Kidney capillary endothelial cell (primary cell): ENCODE data around the gene TRIM36.

Source experiments
- DNase-seq: peaks from one replicate; pipeline ENCODE4 v3.0.0-alpha.2; 2018; ENCODE audit warnings: low spot score

The TRIM36 gene, protein sequence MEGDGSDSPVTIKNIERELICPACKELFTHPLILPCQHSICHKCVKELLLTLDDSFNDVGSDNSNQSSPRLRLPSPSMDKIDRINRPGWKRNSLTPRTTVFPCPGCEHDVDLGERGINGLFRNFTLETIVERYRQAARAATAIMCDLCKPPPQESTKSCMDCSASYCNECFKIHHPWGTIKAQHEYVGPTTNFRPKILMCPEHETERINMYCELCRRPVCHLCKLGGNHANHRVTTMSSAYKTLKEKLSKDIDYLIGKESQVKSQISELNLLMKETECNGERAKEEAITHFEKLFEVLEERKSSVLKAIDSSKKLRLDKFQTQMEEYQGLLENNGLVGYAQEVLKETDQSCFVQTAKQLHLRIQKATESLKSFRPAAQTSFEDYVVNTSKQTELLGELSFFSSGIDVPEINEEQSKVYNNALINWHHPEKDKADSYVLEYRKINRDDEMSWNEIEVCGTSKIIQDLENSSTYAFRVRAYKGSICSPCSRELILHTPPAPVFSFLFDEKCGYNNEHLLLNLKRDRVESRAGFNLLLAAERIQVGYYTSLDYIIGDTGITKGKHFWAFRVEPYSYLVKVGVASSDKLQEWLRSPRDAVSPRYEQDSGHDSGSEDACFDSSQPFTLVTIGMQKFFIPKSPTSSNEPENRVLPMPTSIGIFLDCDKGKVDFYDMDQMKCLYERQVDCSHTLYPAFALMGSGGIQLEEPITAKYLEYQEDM

DNA sequence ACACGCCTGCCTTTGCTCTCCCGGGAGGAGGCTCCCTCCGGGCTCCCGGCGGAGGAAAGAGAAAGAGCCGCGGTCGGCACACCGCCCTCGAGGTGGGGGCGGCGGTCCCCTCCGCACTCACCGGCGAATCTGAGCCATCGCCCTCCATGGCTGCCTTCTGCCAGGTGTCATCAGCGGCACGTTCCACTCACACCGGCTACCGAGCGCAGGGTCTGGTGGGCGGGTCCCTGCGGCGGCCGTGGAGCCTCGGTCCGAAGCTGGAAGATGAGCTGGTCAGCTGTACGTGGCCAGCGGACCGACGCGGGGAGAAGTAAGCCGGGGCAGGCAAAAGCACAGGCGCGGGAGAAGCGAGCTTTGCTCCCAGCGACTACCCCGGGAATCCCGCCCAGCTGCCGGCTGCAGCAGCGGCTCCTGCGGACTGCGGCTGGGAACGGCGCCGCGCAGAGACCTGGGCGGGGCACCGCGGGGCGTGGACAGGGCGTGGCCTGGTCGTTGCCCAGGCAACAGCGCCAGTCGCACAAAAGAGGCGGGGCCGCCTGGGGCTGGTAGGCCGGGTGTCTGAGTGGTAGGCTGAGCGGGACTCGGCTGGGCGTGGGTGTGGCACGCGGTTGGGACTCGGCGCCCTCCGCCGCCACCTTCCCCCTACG is at the start of gene TRIM36:
Gene TRIM36 (minus strand): TSS at position 422 of the 647 bp plus-strand sequence. CDS start 274 bp downstream, at position 148.
- DNase-seq: peak; percentile 87

DNA sequence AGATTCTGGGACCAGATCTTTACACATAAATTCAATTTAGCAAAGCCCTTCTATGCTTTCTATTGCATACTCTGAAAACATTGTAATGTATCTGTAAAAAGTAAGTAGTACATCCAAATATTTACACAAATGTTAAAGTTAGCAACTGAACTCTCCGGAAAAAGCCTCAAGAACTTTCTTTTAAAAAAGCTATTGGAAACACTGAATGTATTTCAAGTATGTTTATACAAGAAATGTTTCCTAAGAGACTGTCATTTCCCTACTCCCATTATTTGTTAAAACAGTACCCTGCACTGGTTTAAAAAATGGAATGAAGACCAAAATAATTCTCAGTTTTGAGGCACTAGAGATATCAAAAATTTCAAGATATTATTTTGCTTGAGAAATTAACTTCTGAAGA is 44.8 kb upstream of the TRIM36 start:
- no peak for DNase-seq

DNA sequence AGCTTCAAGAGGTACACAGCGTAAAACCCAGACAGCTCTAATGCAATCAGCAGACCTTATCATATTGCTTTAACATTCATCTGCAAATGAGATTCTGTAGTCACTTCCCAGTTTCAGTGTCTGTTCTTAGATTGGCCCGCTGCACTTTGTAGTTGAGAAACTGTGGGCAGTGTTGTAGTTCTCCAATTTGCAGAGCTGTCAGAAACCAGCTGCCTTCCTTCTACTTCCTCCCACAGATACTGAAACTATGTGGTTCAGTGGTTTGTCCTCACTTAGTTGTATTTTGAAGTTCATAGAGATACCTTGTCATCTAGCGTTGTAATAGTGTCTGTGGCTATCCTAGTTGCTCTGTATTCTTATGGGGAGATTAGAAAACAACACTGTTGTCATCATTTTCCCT is 39.6 kb upstream of the TRIM36 start:
- no peak for DNase-seq

DNA sequence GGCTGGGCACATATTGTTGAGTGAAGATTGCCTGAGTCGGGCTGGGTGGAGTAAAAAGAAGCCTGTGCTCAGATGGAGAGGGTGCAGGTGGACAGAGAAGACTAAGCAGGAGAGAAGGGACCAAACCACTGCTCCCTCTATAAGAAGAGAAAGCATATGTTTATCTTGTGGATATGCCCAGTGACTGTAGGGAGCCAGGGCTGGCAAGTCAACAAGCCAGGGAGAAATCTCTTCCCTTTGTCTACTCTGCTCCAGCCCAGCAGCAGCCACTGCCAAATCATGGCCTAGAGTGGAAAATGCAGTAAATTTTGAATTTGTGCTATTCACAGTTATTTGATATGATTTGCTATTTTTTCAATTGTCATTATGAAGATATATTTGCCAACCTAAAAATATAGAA is 33.2 kb upstream of the TRIM36 start:
- no peak for DNase-seq

DNA sequence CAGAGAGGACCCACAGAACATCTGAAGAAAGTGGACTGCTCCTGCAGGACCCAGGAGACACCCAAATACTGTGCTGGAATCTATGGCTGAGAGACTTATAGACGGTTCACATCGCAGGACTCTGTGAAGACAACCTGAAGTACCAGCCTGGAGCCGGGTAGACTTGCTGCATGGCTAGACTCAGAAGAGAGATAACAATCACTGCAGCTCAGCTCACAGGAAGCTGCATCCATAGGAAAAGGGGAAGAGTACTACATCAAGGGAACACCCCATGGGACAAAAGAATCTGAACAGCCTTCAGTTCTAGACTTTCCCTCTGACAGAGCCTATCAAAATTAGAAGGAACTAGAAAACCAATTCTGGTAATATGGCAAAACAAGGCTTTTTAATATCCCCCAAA is 26.5 kb upstream of the TRIM36 start:
- DNase-seq: no peak

DNA sequence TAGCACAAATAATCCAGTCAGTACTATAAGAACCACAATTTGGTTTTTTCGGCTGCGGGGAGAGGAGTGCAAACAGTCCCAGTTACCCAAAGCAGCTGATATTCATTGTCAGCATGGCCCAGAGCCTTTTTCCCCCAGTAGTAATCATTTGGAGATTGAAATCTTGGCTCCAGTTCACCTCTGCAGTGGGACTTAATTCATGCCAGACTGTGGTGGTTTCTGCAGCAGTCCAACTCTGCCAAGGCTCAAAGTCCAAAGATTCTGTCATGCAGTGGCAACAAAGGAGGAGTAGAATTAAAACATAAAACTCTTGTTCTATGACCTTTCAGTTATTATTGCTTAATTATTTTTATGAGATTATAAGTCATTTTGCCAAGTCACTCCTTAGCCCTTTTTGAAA is 25.0 kb upstream of the TRIM36 start:
- DNase-seq: no peak

DNA sequence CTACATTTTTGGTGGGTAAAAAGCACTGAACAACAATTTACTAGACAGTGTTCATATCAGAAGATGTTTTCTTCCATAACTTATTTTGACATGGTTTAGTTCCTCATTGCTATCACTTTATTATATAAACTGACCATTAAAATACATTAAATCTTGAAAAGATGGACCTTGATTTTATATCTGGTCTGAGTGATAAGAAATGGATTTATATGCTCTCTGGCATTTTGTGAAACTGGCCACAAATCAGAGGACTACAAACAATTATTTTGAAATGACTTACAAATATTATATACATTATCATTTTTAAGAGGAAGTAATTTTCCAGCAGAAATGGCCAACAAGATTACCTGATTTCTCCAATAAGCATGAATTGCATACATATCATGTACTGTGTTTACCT is 23.6 kb upstream of the TRIM36 start:
- DNase-seq: no peak

DNA sequence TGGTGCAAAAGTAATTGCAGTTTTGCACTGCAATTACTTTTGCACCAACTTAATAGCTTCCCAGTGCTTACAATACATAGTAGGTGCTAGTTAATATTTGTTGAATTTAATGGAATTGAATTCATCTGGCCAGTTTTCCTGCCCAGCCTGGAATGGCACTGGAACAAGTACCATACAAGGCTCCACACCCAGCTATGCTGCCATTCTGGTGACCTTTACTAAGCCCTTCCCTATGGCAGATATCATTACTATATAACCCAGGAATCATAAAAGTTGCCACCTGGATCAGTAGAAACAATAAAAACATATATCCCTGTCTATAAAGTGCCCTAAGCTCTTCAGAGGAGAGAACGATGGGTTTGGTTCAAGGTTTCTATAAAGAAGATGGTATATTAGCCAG is 22.4 kb upstream of the TRIM36 start:
- no peak for DNase-seq

DNA sequence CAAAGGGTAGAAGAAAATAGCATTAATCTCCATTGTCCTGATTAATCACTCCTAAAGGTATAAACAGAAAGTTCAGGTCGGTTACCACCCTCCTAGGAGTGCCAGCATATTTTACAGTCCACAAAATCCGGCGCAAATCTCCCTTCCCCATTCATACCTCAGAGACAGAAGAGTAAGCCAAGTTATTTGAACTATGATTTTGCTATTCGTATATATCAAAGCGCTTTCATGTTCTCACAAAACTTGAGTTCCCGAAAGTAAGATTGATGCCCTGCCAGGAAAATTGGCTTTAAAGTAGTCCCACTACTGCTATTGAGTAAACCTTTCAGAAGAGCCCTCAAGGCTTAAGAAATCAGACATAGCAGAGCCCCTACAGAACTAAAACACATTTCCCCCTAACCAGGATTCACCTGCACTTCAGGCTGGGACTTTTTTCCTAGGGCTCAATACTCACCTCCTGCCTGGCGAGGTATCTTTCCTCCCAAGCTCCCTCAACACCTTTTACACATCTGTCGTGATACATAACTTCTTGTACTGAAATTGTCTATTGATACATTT is 21.8 kb upstream of the TRIM36 start:
- no peak for DNase-seq

DNA sequence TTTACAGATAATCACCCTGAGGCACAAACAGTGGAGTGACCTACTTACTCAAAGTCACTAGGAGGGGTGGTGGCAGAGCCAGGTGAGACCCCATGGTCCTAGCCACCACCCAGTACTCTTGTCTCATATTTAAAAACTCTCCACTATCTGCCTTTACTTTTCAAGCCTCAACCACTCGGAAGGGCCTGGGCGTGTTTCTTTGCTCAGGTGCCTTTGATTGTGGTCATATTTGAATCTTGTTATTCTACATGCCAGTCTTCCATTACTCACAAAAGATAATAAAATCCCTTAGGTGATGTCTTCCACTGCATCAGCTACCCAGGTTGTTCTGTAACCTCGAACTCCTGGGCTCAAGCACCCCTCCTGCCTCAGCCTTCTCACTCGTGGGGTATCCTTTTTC is 20.7 kb upstream of the TRIM36 start:
- DNase-seq: no peak

DNA sequence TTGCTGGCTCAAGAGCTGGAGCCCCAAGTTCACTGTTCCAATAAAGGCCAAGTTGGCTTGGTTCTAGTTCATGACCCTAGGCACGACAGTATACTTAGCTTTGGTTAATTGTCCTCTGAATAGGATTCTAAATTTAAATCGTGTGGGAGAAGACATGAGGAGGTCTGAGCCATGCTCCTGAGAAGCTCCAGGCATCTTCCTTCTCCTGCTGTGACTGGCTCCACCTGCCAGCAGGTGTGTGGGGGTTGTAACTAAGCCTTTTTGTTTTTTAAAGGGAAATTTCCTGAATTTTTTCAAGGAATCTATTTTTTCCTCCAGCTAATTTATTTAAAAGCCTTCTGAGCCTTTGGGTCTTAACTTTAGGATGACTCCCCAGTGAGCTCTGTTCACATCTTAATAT is 20.2 kb upstream of the TRIM36 start:
- DNase-seq: no peak

DNA sequence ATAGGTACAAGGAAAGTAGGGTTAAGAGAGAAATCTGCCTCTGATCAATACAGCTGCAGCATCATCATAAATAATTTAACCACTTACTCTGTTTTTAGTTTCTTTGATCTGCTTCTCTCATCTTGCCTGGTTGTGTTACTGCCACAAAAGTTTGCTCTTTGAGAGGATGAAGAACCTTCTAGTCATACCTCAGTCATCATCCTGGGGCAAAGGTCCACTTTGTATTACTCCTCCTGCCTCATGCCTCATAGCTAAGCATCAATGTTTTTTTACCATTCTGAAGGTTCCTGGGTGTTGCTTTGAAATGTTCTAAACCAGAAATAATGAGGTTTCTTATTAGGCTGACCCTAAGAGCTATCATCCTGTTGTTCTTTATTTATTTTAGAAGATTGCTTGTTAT is 17.1 kb upstream of the TRIM36 start:
- no peak for DNase-seq

DNA sequence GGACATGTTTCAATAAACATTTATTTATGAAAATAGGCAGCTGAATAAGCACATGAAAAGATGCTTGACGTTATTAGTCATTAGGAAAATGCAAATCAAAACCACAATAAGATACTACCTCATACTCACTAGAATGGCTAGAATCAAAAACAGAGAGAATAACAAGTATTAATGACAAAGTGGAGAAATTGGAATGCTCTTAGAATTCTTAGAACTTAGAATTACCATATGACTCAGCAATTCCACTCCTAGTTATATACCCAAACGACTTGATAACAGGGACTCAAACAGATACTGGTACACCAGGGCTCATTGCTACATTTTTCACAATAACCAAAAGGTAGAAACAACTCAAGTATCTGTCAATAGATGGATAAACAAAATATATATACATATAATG is 15.1 kb upstream of the TRIM36 start:
- DNase-seq: no peak

DNA sequence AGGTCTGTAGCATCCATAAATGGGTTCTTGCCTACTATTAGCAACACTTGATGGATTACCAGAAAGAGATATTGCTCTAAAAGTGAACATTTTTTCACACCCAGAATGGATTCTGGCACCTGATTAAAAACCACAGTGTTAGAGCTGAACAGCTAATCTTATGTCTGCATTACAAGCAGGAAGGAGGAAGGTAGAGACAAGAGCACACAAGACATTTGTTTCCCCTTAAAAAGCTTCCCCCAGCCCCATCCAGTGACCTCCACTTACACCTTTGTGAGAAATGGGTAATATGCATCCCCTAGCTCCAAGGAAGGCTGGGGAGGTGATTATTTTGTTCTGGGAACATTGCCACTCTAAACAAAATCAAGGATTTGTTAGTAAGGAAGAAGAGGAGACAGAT is 12.0 kb upstream of the TRIM36 start:
- no peak for DNase-seq

DNA sequence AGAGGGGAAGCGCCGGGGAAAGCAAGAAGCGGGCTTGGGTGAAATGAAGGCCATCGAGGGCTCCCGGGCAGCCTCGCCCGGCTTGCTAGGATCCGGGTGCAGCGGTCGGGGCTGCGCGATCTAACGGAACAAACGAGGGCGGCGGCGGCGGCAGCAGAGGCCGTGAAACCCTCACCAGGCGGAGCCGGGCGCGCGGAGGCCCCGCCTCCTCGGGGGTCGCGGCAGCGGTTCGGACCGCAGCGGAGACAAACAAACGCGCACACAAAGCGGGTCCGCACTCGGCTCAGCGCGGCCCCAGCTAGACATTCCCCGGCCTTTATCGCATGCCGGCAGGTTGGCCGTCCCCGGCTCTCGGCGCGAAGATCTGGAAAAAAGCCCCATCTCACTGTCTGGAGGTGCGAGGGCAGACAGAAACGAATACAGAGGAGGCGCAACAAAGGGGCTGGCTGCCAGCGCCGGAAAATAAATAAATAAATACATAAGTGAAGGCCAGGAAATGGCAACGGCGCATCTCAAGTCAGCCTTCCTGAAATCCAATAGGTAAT is 10.5 kb upstream of the TRIM36 start:
- DNase-seq: no peak

DNA sequence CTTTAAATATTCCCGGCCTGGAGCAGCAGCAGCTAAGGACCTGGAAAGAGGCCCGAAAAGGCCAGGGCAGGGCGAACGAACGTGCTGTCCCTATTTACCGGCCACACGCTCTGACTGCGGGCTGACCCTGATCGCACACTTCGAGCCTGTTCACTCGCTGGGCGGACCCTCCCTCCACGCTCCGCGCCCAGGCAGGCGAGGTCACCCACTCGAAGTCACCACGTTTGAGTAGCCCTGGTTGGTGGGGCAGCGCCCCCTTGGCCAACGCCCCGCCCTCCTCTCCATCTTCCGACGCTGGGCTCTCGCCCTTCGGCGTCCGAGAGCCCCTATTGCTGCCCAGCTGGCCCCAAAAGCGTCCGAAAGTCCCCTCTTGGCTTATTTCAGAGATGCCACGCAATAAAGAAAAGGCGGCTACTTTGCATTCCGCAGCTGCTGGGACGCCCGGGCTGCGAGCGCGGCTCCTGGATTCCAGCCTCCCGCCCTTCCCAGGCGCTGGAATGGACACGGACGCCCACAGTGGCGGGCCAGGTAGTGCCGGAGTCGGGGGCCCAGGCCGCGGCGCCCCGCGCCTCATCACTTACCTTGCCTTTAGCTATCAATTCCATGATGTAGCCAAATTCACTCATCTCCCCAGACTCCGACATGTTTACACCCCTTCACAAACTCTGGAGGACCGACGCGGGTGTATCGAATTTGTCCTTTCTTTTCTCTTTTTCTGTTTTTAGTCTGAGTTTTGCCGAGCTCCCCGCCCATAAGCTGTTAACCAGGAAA is 9.9 kb upstream of the TRIM36 start:
- DNase-seq: no peak

DNA sequence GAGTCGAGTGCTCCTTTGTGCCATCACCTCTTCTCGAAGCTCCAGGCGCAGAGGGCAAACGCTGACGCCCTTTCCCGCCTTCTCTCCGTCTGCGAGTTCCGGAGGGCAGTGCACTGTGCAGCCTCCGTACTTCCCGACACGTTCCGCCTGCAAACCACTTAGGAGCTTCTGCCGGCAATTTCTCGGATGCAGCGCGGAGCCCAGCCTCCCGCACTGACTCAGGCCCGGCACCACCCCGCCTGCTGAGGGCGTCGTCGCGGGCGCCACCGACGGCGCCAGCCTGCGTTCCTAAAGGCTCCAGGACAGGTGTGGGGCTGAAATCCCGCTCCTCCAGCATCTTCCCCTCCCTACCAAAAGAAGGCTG is 9.3 kb upstream of the TRIM36 start:
- DNase-seq: no peak

DNA sequence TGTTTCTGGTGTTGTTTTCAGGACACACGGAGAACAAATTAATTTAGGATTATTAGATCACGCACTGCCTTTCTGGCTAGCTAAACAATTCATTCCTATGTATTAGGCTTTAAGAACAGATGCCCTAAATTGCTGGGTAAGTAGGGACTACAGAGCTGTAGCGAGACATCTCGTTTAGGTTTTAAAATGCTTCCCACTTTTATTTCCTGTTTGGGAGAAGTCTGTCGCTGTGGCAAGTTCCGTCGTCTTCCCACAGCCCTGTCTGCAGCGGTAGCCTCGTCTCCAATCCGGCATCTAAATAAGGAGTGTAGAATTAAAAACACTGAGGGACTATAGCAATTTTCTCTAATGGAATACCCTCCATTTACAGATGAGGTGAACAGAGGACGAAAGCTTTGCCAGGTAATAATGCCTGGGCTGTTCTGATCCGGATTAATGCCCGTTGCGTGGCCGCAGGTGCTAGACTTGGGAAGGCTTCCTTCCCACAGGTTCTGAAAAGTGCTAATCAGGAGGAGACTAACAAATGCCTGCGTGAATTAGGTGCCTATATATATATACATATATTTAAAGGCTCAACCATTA is 1.3 kb upstream of the TRIM36 start:
- DNase-seq: no peak

DNA sequence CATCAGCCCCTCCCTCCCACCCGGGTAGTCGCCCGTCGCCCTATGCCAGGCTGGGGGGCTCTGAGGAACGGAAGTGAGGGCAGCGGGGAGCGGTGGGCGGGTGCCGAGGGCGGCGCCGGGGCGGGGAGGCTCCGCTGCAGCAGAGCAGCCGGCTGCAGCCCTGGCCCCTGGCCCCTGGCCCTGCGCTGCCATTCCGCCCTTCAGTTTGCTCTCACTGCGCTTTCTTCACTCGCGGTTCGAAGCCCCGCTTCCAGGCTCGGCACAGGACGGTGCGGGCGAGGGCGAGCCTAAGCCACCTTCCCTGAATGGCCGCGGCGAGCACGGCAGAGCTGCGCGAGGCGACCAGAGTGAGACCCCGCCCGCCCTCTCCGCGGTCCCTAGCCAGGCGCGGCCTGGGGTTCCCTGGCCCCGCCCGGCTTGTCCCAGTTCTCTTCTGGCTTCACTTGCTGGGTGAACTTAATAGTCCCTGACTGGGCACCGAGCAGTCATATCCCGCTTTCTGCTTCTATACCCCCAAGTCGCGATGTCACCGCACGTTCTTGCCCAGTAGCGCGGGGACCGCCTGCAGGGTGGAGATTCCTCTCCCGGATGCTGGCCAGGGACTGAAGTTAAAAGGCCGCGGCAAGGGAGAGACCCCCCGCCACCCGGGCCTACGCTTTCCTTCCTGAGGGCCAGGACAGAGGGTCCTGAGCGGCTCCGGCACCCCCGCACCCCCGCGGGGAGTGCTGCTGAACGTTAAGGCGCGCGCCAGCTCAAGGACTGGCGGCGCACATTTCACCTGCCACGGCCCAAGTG is 623 bp upstream of the TRIM36 start:
- DNase-seq: peak; percentile 14

DNA sequence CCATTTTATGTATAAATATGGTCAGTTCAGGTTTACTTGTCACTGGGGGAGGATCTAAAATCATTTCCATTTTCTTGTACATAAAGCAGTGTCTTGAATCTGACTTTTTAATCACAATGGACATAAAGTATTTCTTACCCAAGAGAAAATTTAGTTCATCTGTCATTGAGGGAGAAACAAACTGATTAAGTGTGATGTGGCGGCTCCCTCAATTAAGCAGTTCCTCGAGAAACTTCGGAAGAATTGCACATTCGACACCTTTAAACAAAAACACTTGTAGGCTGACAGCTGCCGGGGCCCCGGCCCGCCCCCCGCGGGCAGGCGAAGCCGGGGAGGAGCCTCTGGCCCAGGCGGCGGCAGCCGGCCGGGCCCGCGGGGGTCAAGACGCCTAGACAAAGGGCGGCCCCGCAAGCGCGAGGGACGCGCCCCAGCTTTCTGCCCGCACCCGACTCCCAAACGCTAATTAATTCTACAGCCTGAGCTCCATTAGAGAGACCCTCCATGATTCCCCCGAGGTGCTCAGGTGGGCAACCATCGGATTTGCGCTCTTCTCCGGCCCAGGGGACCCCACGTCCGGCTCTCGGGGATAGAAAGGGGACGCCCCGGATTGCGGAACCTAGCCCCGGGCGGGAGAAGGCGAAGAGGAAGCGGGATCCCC is 750 bp downstream of the TRIM36 start:
- DNase-seq: no peak
